SKM-1 (cell line): ENCODE data around the gene HTT.
"Not testable (repeated sequence)": the region's sequence is repeated elsewhere in the genome, so short reads cannot be mapped to it uniquely, and the experiment has no call there.

Experiments used
- DNase-seq: peaks from one replicate; lab custom pipeline; 2025; ENCODE audit not compliant: unreplicated experiment; lab: John Stamatoyannopoulos, UW

The HTT gene

GRCh38 chr4:3161044-3161443 is 86.6 kb downstream of the HTT start:
- DNase-seq = not testable (repeated sequence)

- DNase-seq = not testable (repeated sequence)
Observed at GRCh38 chr4:3166434-3166833, 92.0 kb downstream of the HTT start.

- no peak for DNase-seq
Observed at GRCh38 chr4:3168029-3168428, 93.5 kb downstream of the HTT start.

GRCh38 chr4:3174371-3175338 is 100.2 kb downstream of the HTT start:
- no peak for DNase-seq

DNA sequence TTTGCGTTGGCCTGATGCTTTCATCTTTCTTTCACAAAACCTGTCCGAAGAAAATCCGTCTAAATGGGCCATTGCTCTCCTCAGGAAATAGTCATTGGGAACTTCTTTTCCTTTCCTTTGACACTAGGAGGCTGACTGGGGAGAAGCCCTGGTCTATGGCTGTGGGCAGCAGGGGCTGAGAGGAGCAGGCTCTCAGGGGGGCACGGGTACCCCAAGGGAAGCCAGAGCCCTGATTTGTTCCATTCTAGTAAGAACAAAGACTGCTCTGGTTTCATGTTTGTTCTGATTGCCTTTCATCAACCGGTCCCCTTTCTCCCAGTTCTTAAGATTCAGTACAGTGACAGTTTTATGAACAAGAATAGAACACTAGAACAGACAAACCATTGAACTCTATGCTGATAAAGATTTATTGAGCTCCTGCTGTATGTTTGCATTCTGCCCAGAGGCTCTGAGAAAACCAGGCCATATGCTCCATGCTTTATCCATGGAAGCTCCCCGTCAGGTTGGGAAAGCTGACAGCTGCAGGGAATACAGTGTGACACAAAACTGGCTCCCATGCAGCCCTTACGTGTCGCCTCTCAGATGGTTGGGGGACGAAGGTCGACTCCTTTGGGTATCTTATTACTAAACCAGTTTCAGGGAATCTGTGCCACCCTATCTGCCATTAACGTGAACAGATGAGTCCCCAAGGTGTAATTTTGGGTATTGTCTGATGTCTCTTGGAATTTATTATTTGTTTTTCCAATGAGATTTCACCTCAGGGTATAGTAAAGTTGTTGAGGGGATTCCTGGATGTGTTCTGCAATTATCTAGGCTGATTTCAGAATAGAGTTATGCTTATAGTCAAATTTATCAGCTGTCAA is 102.1 kb downstream of the HTT start:
- DNase-seq = no peak

DNA sequence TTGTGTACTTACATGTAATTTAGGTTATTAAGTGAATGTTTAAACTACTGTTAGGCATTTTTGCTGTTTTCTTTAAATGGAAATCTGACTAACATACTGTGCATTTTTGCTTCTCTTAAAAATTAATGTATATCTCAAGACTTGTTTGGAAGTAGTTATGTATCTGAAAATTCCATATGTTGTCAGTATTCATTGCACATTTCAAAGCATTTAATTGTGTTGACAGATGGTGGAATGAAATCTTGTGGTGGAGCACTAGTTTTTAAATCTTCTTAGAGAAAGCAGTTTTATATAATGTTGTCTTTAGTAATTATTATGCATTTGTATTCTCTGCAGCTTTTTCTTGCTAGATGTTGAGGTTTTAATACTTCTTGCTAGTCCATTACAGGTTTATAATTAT is 102.9 kb downstream of the HTT start:
- no peak for DNase-seq

DNA sequence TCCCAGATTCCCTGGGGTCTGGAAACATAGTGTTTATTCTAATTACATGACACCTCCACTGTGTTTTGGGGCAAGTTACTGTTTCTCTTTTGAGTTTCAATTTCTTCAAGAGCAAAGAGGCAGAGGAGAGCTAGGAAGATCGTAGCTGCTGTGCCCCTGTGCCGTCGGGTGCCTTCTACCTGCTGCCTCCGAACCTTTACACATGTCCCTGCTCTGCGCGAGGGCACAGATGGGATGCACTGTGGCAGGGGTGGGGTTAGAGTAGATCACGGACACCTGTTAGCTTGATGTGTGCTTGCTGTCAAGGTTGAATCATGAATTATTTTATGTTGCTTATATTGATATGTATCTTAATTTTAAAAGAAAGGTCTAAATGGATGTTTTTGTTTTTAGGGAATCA is 103.4 kb downstream of the HTT start:
- DNase-seq = no peak

DNA sequence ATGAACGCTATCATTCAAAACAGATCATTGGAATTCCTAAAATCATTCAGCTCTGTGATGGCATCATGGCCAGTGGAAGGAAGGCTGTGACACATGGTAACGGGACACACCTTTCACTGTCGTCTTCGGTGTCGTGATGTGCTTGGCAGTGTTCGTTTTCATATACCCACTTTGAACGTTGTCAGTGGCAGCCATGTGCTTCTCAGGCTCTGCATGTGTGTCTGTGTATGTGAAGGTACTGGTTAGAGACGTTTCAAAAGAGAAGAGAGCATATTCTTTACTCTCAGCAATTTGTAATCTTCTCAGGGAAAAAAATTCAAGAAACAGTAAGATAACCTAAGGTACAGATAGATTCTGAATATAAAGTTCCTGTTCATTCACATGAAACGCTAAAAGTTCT is 103.9 kb downstream of the HTT start:
- no peak for DNase-seq

- no peak for DNase-seq
Observed at GRCh38 chr4:3179126-3179706, 104.7 kb downstream of the HTT start.

DNA sequence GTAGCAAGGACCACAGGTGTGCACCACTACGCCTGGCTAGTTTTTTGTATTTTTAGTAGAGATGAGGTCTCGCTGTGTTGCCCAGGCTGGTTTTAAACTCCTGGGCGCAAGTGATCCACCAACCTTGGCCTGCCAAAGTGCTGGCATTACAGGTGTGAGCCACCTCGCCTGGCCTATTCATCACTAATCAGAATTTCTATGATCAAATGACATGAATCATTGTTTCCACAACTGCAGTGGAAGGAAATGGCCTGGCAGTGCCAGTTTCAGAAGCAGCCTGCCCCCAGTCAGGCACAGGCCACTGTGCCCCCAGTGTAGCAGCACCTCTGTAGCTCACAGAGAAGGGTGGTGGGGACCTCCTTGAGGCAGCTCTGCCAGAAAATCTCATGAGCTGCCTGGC is 108.5 kb downstream of the HTT start:
- DNase-seq = no peak

- no peak for DNase-seq
Observed at GRCh38 chr4:3184725-3185124, 110.2 kb downstream of the HTT start.

DNA sequence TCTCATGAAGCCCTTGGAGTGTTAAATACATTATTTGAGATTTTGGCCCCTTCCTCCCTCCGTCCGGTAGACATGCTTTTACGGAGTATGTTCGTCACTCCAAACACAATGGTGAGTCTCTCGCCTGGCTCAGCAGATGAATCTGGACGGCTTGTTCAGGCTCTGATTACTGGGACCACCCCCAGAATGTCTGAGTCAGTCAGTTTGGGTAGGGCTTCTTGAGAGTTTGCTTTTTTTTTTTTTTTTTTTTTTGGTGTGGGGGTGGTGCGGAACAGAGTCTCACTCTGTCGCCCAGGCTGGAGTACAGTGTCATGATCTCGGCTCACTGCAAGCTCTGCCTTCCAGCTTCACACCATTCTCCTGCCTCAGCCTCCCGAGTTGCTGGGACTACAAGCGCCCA is 112.1 kb downstream of the HTT start:
- DNase-seq = no peak

- no peak for DNase-seq
Observed at GRCh38 chr4:3188118-3188517, 113.6 kb downstream of the HTT start.

DNA sequence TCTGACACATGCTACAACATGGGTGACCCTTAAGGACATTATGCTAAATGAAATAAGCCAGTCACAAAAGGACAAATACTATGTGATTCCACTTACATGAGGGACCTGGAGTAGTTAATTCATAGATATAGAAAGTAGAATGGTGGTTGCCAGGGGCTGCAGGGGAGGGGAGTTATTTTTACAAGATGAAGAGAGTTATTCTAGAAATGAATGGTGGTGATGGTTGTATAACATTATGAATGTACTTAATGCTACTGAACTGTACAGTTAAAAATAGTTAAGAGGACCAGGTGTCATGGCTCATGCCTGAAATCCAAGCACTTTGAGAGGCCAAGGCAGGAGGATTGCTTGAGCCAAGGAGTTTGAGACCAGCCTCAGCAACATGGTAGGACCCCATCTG is 115.0 kb downstream of the HTT start:
- DNase-seq = no peak

- no peak for DNase-seq
Observed at GRCh38 chr4:3190549-3190948, 116.1 kb downstream of the HTT start.

GRCh38 chr4:3192188-3192587 is 117.7 kb downstream of the HTT start:
- DNase-seq = no peak

DNA sequence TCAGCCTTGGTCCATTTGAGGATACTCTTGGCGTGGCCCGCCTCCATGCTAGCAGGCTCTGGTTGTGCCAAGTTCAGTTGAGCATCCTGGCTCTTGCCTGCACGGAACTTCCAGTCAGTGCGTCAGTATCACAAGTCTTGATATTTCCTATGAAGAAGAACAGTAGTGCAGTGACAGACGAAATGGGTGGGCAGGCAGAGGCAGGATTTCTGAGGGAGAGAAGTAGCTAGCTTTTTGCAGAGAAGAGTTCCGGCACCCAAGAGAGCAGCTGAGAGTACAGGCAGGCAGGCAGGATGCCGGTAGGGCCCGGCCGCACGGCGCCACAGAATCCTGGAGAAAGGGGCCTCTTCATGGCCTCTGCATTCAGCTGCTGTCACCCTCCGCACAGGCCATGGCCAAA is 118.3 kb downstream of the HTT start:
- DNase-seq = no peak

- no peak for DNase-seq
Observed at GRCh38 chr4:3193531-3194203, 119.2 kb downstream of the HTT start.

GRCh38 chr4:3196670-3197359 is 122.3 kb downstream of the HTT start:
- no peak for DNase-seq

- DNase-seq = no peak
Observed at GRCh38 chr4:3197366-3198105, 123.1 kb downstream of the HTT start.
